ENCODE results near the gene FSTL5.
"Not testable (repeated sequence)": the region's sequence is repeated elsewhere in the genome, so short reads cannot be mapped to it uniquely, and the experiment has no call there.

FSTL5 gene

GRCh38 chr4:161791796-161792556 lies 371.8 kb downstream of the FSTL5 start:
- H3K4me3 ChIP-seq (ENCODE audit: low read depth, low read length) = no peak overlapping the region
- no peaks in the 10 kb centered on the region for H3K4me1 ChIP-seq (ENCODE audit: control insufficient read depth, insufficient read depth, low read length)
- no peak overlapping the region for H3K9ac ChIP-seq (ENCODE audit: low read depth, low read length)
- H3K27ac ChIP-seq (ENCODE audit: low read depth, low read length) = no peak overlapping the region
- H3K27me3 ChIP-seq (ENCODE audit: control insufficient read depth, insufficient read depth, low read length) = no peaks in the 10 kb centered on the region
- H3K36me3 ChIP-seq (ENCODE audit: control insufficient read depth, insufficient read depth, low read length) = no peaks in the 10 kb centered on the region
- peaks cover 11% of the 10 kb centered on the region for H3K9me3 ChIP-seq (ENCODE audit: control insufficient read depth, insufficient read depth, low read length)

GRCh38 chr4:161767116-161767515 lies 396.7 kb downstream of the FSTL5 start:
- Histone ChIP-seq H3K27ac (ENCODE audit: low read depth, low read length) (no peak overlapping the region), H3K4me1 (ENCODE audit: control insufficient read depth, insufficient read depth, low read length) (no peaks in the 10 kb centered on the region), H3K9ac (ENCODE audit: low read depth, low read length) (no peak overlapping the region), H3K36me3 (ENCODE audit: control insufficient read depth, insufficient read depth, low read length) (no peaks in the 10 kb centered on the region), H3K9me3 (ENCODE audit: control insufficient read depth, insufficient read depth, low read length) (no peaks in the 10 kb centered on the region), H3K4me3 (ENCODE audit: low read depth, low read length) (no peak overlapping the region), H3K27me3 (ENCODE audit: control insufficient read depth, insufficient read depth, low read length) (no peaks in the 10 kb centered on the region)

- Histone ChIP-seq H3K9ac (ENCODE audit: low read depth, low read length) (no peak overlapping the region), H3K36me3 (ENCODE audit: control insufficient read depth, insufficient read depth, low read length) (no peaks in the 10 kb centered on the region), H3K4me3 (ENCODE audit: low read depth, low read length) (no peak overlapping the region), H3K4me1 (ENCODE audit: control insufficient read depth, insufficient read depth, low read length) (no peaks in the 10 kb centered on the region; the same call in 1 of the 2 replicates), H3K27me3 (ENCODE audit: control insufficient read depth, insufficient read depth, low read length) (no peaks in the 10 kb centered on the region), H3K9me3 (ENCODE audit: control insufficient read depth, insufficient read depth, low read length) (no peaks in the 10 kb centered on the region), H3K27ac (ENCODE audit: low read depth, low read length) (no peak overlapping the region)
Measured at GRCh38 chr4:161762796-161763195, 401.0 kb downstream of the FSTL5 start.

- no peaks in the 10 kb centered on the region for H3K36me3 ChIP-seq (ENCODE audit: control insufficient read depth, insufficient read depth, low read length)
- H3K27me3 ChIP-seq (ENCODE audit: control insufficient read depth, insufficient read depth, low read length) = no peaks in the 10 kb centered on the region
- no peak overlapping the region for H3K4me3 ChIP-seq (ENCODE audit: low read depth, low read length)
- H3K4me1 ChIP-seq (ENCODE audit: control insufficient read depth, insufficient read depth, low read length) = no peaks in the 10 kb centered on the region; the same call in 1 of the 2 replicates
- no peaks in the 10 kb centered on the region for H3K9me3 ChIP-seq (ENCODE audit: control insufficient read depth, insufficient read depth, low read length)
- H3K27ac ChIP-seq (ENCODE audit: low read depth, low read length) = no peak overlapping the region
- H3K9ac ChIP-seq (ENCODE audit: low read depth, low read length) = no peak overlapping the region
Measured at GRCh38 chr4:161760008-161760407, 403.8 kb downstream of the FSTL5 start.

GRCh38 chr4:161758412-161758811 lies 405.4 kb downstream of the FSTL5 start:
- not testable (repeated sequence) for H3K9ac ChIP-seq (ENCODE audit: low read depth, low read length); H3K36me3 ChIP-seq (ENCODE audit: control insufficient read depth, insufficient read depth, low read length); H3K27me3 ChIP-seq (ENCODE audit: control insufficient read depth, insufficient read depth, low read length); H3K4me3 ChIP-seq (ENCODE audit: low read depth, low read length); H3K9me3 ChIP-seq (ENCODE audit: control insufficient read depth, insufficient read depth, low read length); H3K27ac ChIP-seq (ENCODE audit: low read depth, low read length); H3K4me1 ChIP-seq (ENCODE audit: control insufficient read depth, insufficient read depth, low read length)

- H3K36me3 ChIP-seq (ENCODE audit: control insufficient read depth, insufficient read depth, low read length) = no peaks in the 10 kb centered on the region
- no peaks in the 10 kb centered on the region for H3K4me1 ChIP-seq (ENCODE audit: control insufficient read depth, insufficient read depth, low read length)
- H3K9ac ChIP-seq (ENCODE audit: low read depth, low read length) = no peak overlapping the region
- H3K4me3 ChIP-seq (ENCODE audit: low read depth, low read length) = no peak overlapping the region
- no peaks in the 10 kb centered on the region for H3K9me3 ChIP-seq (ENCODE audit: control insufficient read depth, insufficient read depth, low read length)
- H3K27me3 ChIP-seq (ENCODE audit: control insufficient read depth, insufficient read depth, low read length) = no peaks in the 10 kb centered on the region
- no peak overlapping the region for H3K27ac ChIP-seq (ENCODE audit: low read depth, low read length)
Measured at GRCh38 chr4:161728929-161729328, 434.9 kb downstream of the FSTL5 start.

- Histone ChIP-seq H3K4me3 (ENCODE audit: low read depth, low read length) (no peak overlapping the region), H3K36me3 (ENCODE audit: control insufficient read depth, insufficient read depth, low read length) (no peaks in the 10 kb centered on the region), H3K9ac (ENCODE audit: low read depth, low read length) (no peak overlapping the region), H3K27me3 (ENCODE audit: control insufficient read depth, insufficient read depth, low read length) (no peaks in the 10 kb centered on the region), H3K9me3 (ENCODE audit: control insufficient read depth, insufficient read depth, low read length) (no peaks in the 10 kb centered on the region), H3K4me1 (ENCODE audit: control insufficient read depth, insufficient read depth, low read length) (peaks cover 4% of the 10 kb centered on the region; the same call in 1 of the 2 replicates), H3K27ac (ENCODE audit: low read depth, low read length) (no peak overlapping the region)
Measured at GRCh38 chr4:161721947-161722346, 441.9 kb downstream of the FSTL5 start.

- H3K4me1 ChIP-seq (ENCODE audit: control insufficient read depth, insufficient read depth, low read length) = no peaks in the 10 kb centered on the region
Measured at GRCh38 chr4:161717084-161717483, 446.7 kb downstream of the FSTL5 start.

GRCh38 chr4:161714931-161715330 lies 448.9 kb downstream of the FSTL5 start:
- Histone ChIP-seq H3K36me3 (ENCODE audit: control insufficient read depth, insufficient read depth, low read length) (no peaks in the 10 kb centered on the region), H3K4me3 (ENCODE audit: low read depth, low read length) (no peak overlapping the region), H3K27ac (ENCODE audit: low read depth, low read length) (no peak overlapping the region), H3K4me1 (ENCODE audit: control insufficient read depth, insufficient read depth, low read length) (no peaks in the 10 kb centered on the region), H3K9ac (ENCODE audit: low read depth, low read length) (no peak overlapping the region), H3K27me3 (ENCODE audit: control insufficient read depth, insufficient read depth, low read length) (no peaks in the 10 kb centered on the region), H3K9me3 (ENCODE audit: control insufficient read depth, insufficient read depth, low read length) (no peaks in the 10 kb centered on the region)

More at GRCh38 chr4:161717084-161717483, 446.7 kb downstream of the FSTL5 start:
- Histone ChIP-seq H3K4me3 (ENCODE audit: low read depth, low read length) (no peak overlapping the region), H3K27me3 (ENCODE audit: control insufficient read depth, insufficient read depth, low read length) (no peaks in the 10 kb centered on the region), H3K36me3 (ENCODE audit: control insufficient read depth, insufficient read depth, low read length) (no peaks in the 10 kb centered on the region), H3K27ac (ENCODE audit: low read depth, low read length) (no peak overlapping the region), H3K9me3 (ENCODE audit: control insufficient read depth, insufficient read depth, low read length) (no peaks in the 10 kb centered on the region), H3K9ac (ENCODE audit: low read depth, low read length) (no peak overlapping the region)

GRCh38 chr4:161714022-161714751 lies 449.6 kb downstream of the FSTL5 start:
- H3K27ac ChIP-seq (ENCODE audit: low read depth, low read length) = no peak overlapping the region
- no peak overlapping the region for H3K9ac ChIP-seq (ENCODE audit: low read depth, low read length)
- H3K36me3 ChIP-seq (ENCODE audit: control insufficient read depth, insufficient read depth, low read length) = no peaks in the 10 kb centered on the region
- H3K4me3 ChIP-seq (ENCODE audit: low read depth, low read length) = no peak overlapping the region
- no peaks in the 10 kb centered on the region for H3K4me1 ChIP-seq (ENCODE audit: control insufficient read depth, insufficient read depth, low read length)
- no peaks in the 10 kb centered on the region for H3K27me3 ChIP-seq (ENCODE audit: control insufficient read depth, insufficient read depth, low read length)
- no peaks in the 10 kb centered on the region for H3K9me3 ChIP-seq (ENCODE audit: control insufficient read depth, insufficient read depth, low read length)

- Histone ChIP-seq H3K4me3 (ENCODE audit: low read depth, low read length) (no peak overlapping the region), H3K27me3 (ENCODE audit: control insufficient read depth, insufficient read depth, low read length) (no peaks in the 10 kb centered on the region), H3K4me1 (ENCODE audit: control insufficient read depth, insufficient read depth, low read length) (no peaks in the 10 kb centered on the region), H3K9ac (ENCODE audit: low read depth, low read length) (no peak overlapping the region), H3K36me3 (ENCODE audit: control insufficient read depth, insufficient read depth, low read length) (no peaks in the 10 kb centered on the region), H3K27ac (ENCODE audit: low read depth, low read length) (no peak overlapping the region), H3K9me3 (ENCODE audit: control insufficient read depth, insufficient read depth, low read length) (no peaks in the 10 kb centered on the region)
Measured at GRCh38 chr4:161704653-161705052, 459.1 kb downstream of the FSTL5 start.
